Stimulated activated CD4-positive, alpha-beta T cell treated with anti-CD3 and anti-CD28 coated beads, Interleukin-1b, Interleukin-23, amount 100 ng/mL, for 4 hours (primary cell): ENCODE results near the gene PAFAH1B1.
"Not testable (repeated sequence)": the region's sequence is repeated elsewhere in the genome, so short reads cannot be mapped to it uniquely, and the experiment has no call there.

Source experiments
- DNase-seq, 2 donors: peaks; one replicate each; pipeline ENCODE4 v3.0.0-alpha.2; 2020; ENCODE audit warnings: low read depth in 2 of 2

Gene PAFAH1B1

DNA sequence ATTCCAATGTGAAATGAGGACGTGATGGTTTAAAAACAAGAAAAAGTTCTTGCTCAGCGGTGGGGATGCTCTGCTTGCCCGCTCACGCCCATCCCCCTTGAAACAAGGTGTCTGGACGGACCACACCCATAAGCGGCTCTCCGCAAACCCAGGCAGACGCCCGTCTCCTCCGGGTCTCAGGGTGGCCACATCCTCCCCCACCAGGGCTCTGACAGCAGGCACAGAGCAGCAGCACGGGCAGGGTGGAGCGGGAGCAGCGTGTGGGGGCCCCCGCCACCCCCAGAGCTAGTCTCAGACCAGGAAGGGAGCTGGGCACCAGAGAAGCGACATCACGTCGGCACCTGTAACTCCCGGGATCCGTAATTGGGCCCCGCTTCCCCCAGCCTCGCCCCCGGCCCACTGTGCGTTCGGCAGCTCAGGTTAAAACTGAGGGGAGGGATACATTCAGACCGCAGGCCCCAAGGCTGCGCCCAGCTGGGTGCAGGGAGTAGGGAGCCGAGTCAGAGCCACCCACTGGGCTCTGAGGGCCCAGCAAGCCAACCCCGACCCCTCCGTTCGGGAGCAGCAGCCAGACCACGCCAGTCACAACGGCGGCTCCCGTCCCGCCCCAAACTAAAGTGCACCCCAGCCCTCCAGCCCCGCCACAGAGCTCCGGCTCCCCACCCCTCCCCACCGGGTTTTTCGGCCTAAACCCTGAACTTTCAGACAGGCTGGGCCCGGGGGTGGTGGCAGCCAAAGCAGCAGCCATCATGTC, 96.1 kb downstream of the PAFAH1B1 start:
- DNase-seq: no peak

DNA sequence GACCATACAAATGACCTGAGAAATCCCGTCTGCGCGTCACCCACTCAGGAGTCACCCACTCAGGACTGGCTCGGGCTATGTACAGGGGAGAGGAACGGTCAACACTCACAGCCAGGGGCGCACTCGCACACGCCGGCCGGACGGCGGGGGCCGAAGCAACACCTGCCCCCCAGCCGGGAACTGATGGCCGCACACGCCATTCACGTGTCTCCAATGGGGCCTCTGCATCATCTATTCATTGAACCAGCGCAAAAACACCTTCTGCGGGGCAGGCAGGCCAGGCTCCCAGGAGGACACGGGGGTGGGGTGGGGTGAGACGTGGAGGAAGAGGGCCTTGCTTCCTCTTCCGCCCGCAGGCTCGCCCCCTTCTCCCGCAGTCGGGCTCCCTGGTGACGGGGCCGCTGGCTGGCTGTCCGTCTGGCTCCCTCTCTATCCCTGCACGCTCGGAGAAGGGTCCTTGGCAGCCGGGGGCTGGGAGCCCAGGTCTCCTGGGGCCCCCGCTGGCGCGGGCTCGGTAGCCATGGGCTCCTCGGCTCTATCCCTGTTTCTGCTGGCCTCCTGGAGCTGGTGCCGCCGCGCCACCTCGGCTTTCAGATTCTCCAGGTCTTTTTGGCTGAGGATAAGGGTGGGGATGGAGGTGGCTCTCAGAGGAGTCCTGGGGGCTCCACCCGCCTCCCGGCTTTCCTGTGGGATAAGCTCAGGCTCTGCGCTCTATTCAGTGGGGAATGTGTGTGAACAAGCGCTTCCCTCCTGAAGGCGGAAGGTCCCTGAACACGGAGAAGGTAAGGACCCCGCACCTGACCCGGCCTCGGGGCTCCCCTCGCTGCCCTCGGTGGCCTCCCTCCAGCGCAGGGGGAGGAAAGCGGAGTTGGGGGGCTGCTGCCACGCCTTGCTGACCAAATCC, 97.0 kb downstream of the PAFAH1B1 start:
- DNase-seq: no peak

DNA sequence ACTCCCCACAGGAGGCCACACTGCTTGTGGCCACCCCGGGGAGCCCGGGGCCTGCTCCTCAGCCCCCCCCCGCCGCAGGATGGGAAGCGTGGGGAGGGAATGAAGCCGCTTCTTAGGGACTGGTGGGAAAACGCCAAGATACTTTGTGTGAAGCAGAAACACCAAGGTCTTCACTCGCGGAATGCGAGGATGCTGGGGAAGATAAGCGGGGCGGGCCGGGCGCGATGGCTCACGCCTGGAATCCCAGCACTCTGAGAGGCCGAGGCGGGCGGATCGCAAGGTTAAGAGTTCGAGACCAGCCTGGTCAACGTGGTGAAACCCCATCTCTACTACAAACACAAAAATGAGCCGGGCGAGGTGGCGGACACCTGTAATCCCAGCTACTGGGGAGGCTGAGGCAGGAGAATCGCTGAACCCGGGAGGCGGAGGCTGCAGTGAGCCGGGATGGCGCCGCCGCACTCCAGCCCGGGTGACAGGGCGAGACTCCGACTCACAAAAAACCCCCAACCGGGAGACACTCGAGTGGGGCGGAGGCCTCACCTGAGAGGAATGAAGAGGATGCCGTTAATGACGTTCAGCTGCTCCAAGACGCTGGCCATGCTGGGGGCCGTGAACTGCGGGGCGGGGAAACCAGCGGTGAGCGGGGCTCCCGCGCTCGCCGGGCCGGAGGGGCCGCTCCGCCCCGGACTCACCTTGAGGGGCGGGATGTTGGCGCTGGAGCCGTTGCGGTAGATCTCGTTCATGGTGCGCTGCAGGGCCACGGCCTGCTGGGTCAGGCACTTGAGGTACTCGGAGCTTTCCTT, 97.8 kb downstream of the PAFAH1B1 start:
- no peak for DNase-seq

DNA sequence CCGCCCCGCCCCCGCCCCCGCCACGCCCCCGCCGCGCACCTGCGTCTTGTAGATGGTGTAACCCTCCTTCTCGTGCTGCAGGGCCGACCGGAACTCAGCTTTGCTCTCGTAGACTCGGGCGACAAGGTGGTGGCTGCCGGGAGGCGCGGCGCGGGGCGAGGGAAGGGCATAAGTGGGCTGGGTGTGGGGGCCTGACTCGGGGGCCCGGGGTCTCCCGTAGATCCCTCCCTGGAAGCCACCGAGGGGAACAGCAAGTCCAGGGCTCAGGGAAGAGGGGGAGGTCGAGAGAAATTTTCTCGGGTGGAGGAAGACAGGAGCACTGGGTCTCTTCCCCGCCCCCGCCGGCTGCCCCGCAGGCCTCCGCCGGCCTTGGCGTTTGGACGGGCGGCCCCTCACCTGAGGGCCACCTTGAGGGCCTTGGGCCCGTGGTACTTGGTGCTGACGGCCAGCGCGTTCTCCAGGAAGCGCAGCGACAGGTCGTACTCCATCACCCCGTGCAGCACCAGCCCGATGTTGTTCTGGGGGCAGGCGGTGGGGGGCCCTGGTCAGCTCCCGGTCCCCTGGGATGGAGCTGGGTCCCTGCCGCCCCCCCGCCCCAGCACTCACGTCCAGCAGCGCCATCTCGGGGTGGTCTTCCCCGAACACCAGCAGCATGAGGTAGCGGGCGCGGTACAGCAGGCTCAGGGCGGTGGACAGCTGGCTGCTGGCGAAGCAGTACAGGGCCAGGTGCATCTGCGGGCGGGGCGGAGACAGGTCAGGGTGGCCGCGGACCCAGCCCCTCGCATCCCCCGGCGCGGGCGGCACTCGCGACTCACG, 98.7 kb downstream of the PAFAH1B1 start:
- DNase-seq: no peak

DNA sequence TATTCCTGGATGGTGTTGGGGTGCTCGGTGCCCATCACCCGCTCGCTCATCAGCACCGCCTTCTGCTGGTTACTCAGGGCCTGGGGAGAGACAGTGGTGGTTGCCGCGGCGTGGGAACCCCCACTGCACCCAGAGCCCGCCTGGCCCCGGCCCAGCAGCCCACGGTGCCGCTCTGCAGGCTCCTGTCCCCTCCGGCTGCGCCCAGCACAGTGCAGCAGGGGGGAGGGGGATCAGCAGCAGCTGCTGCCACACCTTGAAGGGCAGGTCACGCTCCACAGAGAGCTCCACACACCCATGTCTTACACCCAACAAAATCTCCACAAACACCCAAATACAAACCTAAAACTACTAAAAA, 99.3 kb downstream of the PAFAH1B1 start:
- no peak for DNase-seq

DNA sequence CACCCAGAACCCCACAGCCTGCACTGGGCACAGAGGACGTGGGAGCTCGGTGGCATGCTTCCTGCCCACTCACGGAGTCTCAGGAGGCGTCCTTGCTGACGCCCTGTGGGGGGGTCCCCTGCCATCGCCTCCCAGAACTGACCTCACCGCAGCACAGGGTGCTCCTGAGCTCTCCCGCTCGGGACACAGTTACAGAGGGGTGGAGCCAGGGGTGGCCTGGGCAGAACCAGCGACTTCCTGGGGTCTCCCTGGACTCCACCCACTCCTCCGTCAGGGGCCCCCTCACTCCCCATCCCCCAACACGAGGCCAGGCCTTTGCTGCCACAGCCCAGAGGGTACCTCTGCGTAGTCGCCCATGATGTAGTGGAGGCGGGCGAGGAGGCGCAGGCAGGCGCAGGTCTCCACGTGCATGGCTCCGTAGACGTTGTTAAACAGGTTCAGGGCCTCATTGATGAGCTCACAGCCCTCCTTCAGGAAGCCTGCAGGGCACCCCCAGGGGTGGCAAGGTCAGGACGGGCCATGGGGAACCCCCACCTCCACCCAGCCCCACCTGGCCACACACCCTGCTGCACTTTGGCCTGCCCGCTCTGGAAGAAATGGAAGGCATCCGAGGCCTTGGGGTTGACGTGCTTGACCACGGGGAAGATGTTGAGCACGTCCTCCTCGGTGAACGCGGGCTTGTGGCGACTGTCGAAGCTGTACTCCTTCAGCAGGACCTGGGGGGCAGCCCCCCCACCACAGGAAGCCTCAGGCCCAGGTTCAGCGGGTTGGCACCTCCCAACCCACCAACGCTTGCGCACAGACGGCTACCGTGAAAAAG, 100.3 kb downstream of the PAFAH1B1 start:
- DNase-seq: no peak

DNA sequence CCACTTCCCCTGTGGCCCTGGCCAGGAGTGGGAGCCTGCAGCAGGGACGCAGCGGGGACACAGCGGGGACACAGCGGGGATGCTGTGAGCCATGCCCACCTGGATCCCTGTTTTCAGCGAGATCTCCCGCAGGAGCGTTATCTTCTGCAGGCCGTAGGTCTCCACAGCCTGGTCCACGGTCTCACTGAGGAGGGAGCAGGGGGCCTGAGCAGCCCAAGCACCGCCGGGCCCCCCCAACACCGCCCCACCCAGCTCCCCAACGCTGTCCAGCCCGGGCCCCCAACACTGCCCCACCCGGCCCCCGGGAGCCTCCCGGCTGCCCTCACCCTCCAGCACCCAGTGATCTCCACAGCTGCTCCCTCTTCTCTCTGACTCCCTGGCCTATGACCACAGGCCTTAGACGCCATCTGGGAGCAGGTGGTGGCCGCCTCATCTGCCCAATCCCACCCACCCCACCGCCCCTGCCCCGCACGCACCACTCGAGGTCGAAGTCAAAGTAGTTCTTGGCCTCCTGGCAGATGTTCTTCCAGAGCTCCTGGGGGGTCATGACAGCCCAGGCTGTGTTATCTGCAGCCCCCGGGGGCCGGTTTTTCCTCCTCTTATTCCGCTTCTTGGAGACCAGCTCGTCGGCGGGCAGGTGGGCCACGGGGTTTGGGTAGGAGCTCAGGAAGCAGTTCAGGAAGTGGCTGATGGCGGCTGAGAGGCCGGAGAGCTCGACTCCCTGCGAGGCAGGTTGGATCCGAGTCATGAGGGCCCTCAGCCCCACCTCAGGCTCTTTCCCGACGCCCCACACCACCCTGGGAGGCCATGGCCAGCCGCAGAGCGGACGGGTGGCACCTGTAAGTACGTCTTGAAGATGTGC, 101.2 kb downstream of the PAFAH1B1 start:
- DNase-seq: no peak

DNA sequence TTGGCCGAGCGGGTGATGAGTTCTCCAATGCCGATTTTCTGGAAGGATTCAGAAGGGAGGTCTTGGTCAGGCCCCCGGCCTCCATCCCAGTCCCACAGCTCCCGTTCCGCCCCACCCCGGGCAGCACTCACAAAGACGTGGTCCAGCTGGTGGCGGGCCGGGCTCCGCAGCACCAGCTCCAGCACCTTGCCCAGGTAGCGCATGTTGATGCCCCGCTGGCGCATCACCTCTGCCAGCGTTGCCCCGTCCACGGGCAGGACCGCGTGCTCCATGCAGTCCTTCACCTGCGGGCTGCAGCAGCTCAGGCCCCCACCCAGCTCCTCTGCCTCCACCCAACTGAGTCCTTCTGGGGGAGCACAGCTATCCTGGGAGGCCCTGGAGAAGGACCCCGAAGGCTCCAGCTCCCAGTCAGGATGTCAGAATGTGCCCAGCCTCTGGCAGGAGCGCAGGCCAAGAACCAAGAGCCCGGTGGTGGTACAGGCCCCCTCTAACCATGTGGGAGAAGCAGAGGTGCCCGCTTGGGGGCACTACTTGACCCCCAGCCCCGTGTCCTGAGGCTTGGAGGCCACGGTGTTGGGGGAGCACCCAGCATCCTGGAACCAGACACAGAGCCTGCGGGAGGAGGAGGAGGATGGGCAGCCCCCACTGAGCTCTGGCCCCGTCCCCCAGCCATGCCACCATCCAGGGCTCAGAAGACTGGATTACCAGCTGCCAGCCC, 101.9 kb downstream of the PAFAH1B1 start:
- no peak for DNase-seq

DNA sequence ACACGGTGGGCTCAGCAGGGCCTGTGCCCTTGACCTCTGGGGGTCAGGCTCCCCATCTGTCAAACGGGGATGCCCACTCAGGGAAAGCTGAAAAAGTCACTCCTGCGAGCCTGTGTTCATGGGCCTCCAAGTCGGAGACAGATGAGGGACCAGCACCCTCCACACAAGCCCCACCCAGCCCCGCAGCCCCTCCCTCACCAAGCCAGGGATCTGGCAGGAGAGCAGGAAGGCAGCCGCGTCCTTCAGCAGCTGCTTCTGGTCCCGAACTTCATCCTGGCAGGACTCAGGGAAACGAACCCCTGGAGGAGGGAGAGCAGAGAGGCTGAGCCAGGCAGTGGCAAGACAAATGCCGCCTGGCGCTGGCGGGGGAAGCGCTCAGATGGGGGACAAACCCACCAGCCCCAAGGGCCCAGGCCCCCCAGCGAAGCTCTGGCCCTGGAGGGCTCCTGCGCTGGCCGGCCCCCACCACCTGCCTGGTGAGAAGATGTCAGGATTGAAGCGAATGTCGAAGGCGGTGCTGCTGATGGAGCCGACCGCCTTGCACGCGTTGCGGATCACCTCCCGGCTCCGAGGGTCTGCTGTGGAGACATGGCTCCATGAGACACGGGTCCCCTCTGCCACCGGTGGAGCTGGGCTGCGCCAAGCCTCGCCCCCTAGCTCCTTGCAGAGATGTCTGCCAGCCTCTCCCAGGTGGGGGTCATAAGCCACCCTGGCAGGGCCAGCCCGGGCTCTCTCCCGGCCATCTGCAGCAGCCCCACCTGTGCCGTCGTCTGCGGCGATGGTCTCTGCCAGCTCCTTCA, 102.7 kb downstream of the PAFAH1B1 start:
- DNase-seq: no peak

DNA sequence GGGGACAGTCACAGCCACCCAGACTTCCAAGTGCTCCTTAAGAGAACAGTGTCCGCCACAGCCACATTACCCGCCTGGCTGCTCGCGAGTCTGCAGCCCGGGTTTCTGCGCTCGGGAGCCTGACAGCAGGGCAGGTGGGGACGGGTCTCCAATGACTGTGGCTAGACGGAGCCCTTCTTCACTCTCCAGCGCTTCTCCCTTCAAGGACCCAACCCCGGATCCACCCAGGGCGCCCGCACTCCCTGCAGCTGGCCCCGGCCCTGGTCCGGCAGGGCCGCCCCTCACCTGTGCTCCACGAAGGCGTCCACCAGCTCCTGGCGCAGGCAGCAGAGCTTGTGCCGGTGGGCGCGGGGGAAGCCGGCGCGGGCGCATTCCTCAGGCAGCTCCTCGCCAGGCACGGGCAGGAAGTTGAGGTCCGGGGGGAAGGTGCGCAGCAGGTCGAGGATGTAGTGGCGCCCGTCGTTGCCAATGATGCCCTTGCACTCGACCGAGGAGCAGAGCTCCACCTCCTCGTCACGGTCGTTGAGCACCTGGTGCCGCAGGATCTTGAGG, 104.2 kb downstream of the PAFAH1B1 start:
- DNase-seq: no peak

DNA sequence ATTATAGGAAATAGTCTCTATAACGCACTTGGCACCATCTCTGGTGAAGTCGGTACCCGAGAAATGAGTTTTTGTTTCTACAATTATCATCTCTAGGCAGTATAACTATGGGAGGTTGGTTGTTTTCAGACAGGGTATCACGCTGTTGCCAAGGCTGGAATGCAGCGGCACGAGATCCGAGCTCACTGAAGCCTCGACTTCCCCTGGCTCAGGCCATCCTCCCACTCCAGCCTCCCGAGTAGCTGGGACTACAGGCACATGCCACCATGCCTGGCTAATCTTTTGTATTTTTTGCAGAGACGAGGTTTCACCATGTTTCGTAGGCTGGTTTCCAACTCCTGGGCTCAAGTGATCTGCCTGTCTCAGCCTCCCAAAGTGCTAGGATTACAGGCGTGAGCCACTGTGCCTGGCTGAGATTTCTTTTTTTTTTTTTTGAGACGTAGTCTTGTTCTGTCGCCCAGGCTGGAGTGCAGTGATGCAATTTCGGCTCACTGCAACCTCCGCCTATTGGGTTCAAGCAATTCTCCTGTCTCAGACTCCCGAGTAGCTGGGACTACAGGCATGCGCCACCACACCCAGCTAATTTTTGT, 105.9 kb downstream of the PAFAH1B1 start:
- DNase-seq: not testable (repeated sequence)

DNA sequence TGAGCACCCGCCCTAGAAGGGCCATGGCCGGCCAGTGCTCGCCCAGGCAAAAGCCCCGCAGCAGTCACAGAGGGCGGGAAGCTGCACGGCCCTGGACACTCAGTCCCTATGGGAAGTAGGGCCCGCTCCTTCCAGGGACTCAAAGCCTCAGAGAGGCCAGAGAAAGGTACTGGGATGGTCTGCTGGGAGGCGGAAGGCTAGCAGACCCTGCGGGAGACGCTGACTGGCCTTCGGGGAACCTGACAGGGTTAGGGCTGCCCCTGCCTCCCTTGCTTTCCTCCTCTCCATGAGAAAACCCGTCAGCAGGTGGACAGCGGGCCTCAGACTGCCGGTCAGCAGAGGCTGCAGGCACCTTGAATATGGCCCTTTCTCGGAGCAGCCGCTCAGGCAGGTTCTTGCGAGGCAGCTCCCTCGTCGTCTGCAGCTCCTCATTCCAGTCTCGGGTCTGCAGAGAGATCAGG, 106.6 kb downstream of the PAFAH1B1 start:
- no peak for DNase-seq

DNA sequence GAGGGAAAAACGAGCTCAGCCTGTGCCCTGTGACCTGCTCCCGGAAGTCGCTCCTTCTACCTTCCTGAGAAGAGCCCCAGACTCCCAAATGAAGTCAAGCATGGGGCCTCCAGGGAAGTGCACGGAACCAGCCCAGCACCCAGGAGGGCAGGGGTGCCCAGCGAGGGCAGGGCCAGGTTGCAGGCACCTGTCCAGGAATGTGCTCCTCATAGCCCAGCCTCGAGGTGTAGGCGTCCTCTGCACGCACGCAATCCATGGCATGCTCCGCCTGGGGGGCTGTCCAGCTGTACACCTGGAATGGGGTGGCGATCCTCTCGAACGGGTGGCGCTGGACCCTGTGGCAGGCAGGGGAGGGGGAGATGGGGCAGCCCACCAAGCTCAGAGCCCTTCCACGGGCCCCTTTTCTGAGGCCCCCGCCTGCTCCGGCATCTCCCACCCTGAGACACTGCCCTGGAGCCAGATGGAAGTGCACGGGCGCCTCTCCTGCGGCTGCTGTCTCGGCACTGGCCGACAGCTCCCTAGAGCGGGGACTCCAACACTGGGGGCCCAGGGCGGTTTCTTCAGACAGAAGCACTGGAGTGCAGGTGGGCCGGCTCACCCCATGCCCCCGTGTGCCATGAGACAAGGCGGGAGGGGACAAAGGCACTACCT, 107.2 kb downstream of the PAFAH1B1 start:
- DNase-seq: no peak

DNA sequence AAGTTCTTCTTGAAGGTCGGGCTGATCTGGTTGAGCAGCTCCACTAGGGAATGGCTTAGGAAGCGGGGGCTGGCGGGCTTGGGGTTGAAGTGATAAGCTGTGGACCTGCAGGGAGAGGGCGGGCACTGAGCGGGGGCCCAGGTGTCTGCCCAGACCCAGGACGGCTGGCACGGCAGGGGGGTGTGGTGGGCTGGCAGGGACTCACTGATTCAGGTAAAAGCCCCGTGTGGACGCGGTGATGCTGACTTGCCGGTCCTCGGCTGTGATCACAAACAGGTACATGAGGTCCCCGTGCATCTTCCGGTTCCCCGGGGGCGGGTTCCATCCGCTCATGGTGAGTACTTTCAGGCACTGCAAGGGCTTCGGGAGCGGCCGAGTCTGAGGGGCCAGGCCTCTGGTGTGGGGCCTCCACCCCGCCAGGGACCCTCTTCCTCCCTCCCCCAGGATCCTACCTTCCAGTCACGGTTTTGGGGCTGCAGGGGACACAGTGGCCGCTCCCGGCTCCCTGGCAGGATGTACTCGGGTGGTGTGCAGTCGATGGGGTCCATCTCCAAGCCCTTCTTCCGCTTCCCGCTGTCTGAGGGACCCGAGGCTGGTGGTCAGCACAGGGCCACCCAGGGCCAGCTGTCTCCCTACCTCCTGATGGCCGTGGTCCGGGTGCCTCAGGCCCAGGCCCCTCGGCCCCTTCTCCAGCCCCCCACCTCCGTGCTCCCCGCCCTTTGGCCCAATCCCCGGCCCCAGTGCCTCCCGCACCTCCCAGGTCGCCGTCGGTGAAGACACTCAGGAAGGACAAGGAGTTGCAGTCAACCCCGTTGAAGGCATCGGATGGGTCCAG, 107.9 kb downstream of the PAFAH1B1 start:
- no peak for DNase-seq

DNA sequence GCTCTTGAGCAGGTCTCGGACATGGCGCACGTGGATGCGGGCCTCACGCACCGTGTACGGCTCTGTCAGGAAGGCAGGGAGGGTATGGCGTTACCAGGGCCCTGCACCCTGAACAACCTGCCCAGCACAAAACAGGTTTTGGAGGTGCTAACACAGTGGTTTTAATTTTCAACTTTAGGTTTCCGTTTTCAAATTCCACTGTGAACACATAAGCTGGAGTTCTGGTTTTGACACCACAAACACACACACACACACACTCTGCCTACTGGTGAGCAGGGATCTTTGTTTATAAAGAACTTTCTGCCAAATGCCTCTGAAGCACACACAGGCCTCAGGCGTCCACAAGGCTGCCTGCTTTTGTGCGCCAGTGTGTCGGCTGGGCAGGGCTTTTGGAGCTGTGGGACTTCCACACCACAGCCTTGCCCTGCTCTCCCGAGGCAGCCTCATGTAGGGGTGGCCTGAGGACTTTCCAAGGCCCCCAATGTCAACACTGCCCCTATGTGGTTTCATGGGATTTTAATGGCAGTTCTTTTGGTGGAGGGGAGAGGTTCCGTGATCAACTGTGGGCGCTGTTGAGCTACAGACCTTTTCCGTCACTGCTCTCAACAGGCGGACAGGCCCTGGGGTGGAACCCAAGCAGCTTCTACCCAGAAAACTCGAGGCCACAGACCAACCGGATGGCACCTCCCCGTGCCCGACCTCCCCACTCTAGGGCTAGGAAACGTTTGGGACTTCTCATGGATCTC, 108.7 kb downstream of the PAFAH1B1 start:
- DNase-seq: no peak
